Prostate gland (tissue), 2 donors: ENCODE data around the gene CAND2. TPM values are rescaled to one million over a fixed set of nuclear protein-coding genes. Genes with fewer than 3 reads are reported as not detected.

Experiments used
- DNase-seq: peaks from one replicate; pipeline ENCODE4 v3.0.0-alpha.2; 2019; ENCODE audit warnings: low spot score
- H3K27ac ChIP-seq, 2 donors: fragments of 200-600 bp; sonication (generic); 2 replicates each; pipeline ENCODE4 v1.5.1; 2017 to 2019
- H3K27me3 ChIP-seq: fragments of 200-600 bp; sonication (generic); replicated peaks from 2 replicates; pipeline ENCODE4 v1.5.1; 2019; ENCODE audit not compliant: insufficient read depth
- H3K36me3 ChIP-seq, 2 donors: fragments of 200-600 bp; sonication (generic); 1 replicate in 1 of 2; 2 replicates in 1 of 2; pipeline versions ENCODE4 v1.5.1 to v1.8.1; 2017 to 2019
- H3K4me1 ChIP-seq: fragments of 200-600 bp; sonication (generic); replicated peaks from 2 replicates; pipeline ENCODE4 v1.5.1; 2019
- H3K4me3 ChIP-seq, 2 donors: fragments of 200-600 bp; sonication (generic); 2 replicates each; pipeline ENCODE4 v1.5.1; 2017 to 2019
- H3K9me3 ChIP-seq: fragments of 200-600 bp; sonication (generic); 2 replicates; pipeline ENCODE4 v1.5.1; 2017
- CTCF ChIP-seq, 4 experiments: fragments of 200-600 bp in 2 of 4; fragments of 450-650 bp in 2 of 4; sonication (generic) in 2 of 4; IDR thresholded peaks; 1 replicate in 3 of 4; 2 replicates in 1 of 4; pipeline ENCODE4 v1.5.1; 2016 to 2019; ENCODE audit warnings: antibody characterized with exemption in 4 of 4, mild to moderate bottlenecking in 2 of 4, moderate library complexity in 2 of 4
- POLR2A ChIP-seq: fragments of 450-650 bp; IDR thresholded peaks from one replicate; pipeline ENCODE4 v1.6.1; 2016; ENCODE audit warnings: antibody characterized with exemption, mild to moderate bottlenecking
- POLR2AphosphoS5 ChIP-seq: sonication (generic); formaldehyde crosslinking; IDR thresholded peaks from one replicate; pipeline ENCODE4 v1.6.1; 2017; ENCODE audit warnings: antibody characterized with exemption
- WGBS: methylation state at CpG from one replicate; pipeline ENCODE4 v1.1.5; 2018; 5-methylcytosine and 5-hydroxymethylcytosine counted together
- intact Hi-C: fragments of 100-400 bp; cut with DNase I; formaldehyde crosslinking; loops from one replicate; pipeline ENCODE4 v1.14.2; 2022
- total RNA-seq, 2 donors: library from RNA; depleted of rRNA; stranded (reverse); fragments of >200 nt; gene quantifications; one replicate each; pipeline ENCODE4 v1.1.0, GENCODE V29; 2016

Gene CAND2
- total RNA-seq, 2 donors from 2014 or later = 8.4 to 86.3 TPM

DNA sequence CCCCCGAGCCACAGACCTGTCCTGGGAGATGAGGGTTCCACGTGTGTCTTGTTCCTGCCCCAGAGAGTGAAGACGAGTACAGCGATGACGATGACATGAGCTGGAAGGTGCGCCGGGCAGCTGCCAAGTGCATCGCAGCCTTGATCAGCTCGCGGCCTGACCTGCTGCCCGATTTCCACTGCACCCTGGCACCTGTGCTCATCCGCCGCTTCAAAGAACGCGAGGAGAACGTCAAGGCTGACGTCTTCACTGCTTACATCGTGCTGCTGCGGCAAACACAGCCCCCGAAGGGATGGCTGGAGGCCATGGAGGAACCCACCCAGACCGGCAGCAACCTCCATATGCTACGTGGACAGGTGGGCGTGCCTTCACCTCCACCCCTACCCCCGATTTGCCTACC, 18.6 kb downstream of the CAND2 start:
- H3K36me3 ChIP-seq = no peaks in the 10 kb centered on the region
- no peak overlapping the region for H3K4me3 ChIP-seq
- intact Hi-C loops = no loop called here
- no peaks in the 10 kb centered on the region for H3K27me3 ChIP-seq
- no peak for TF ChIP-seq POLR2A
- no peak for TF ChIP-seq CTCF (IDR thresholded peaks at IDR 0.05)
- no peak for TF ChIP-seq POLR2AphosphoS5
- no peaks in the 10 kb centered on the region for H3K9me3 ChIP-seq
- 94% methylated on average over 24 of the region's 24 CpGs for WGBS
- H3K4me1 ChIP-seq = no peaks in the 10 kb centered on the region
- H3K27ac ChIP-seq = no peak overlapping the region
- no peak for DNase-seq

GRCh38 chr3:12815719-12816118, 19.2 kb downstream of the CAND2 start:
- Histone ChIP-seq H3K27me3 (no peaks in the 10 kb centered on the region), H3K9me3 (no peaks in the 10 kb centered on the region), H3K27ac (no peak overlapping the region), H3K4me3 (no peak overlapping the region), H3K4me1 (no peaks in the 10 kb centered on the region), H3K36me3 (no peaks in the 10 kb centered on the region)
- TF ChIP-seq POLR2A (no peak), CTCF (IDR thresholded peaks at IDR 0.05) (no peak), POLR2AphosphoS5 (no peak)
- intact Hi-C loops = no loop called here
- 97% methylated on average over 6 of the region's 9 CpGs for WGBS
- no peak for DNase-seq

DNA sequence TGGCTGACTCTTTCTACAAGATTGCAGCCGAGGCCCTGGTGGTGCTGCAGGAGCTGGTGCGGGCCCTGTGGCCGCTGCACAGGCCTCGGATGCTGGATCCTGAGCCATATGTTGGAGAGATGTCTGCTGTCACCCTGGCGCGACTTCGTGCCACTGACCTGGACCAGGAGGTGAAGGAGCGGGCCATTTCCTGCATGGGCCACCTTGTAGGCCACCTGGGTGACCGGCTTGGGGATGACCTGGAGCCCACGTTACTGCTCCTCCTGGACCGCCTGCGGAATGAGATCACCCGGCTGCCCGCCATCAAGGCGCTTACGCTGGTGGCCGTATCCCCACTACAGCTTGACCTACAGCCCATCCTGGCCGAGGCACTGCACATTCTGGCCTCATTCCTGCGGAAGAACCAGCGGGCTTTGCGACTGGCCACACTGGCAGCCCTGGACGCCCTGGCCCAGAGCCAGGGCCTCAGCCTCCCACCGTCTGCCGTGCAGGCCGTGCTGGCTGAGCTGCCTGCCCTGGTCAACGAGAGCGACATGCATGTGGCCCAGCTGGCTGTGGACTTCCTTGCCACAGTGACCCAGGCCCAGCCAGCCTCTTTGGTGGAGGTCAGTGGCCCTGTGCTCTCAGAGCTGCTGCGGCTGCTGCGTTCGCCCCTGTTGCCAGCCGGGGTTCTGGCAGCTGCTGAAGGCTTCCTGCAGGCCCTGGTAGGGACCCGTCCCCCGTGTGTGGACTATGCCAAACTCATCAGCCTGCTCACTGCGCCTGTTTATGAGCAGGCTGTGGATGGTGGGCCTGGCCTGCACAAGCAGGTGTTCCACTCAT, 20.3 kb downstream of the CAND2 start:
- H3K27me3 ChIP-seq = no peaks in the 10 kb centered on the region
- no peaks in the 10 kb centered on the region for H3K9me3 ChIP-seq
- DNase-seq = no peak
- no peaks in the 10 kb centered on the region for H3K4me1 ChIP-seq
- no peak for TF ChIP-seq CTCF (IDR thresholded peaks at IDR 0.05)
- TF ChIP-seq POLR2AphosphoS5 = no peak
- no peak for TF ChIP-seq POLR2A
- H3K4me3 ChIP-seq = no peak overlapping the region
- WGBS = 93% methylated on average over 33 of the region's 34 CpGs
- no peaks in the 10 kb centered on the region for H3K36me3 ChIP-seq
- intact Hi-C loops = no loop called here
- H3K27ac ChIP-seq = no peak overlapping the region

GRCh38 chr3:12817343-12817710, 20.8 kb downstream of the CAND2 start:
- H3K27me3 ChIP-seq = no peaks in the 10 kb centered on the region
- H3K4me3 ChIP-seq = no peak overlapping the region
- 56% methylated on average over 11 of the region's 16 CpGs for WGBS
- H3K9me3 ChIP-seq = no peaks in the 10 kb centered on the region
- intact Hi-C loops = no loop called here
- TF ChIP-seq POLR2A (no peak), CTCF (IDR thresholded peaks at IDR 0.05) (no peak), POLR2AphosphoS5 (no peak)
- H3K27ac ChIP-seq = no peak overlapping the region
- DNase-seq = no peak
- H3K36me3 ChIP-seq = no peaks in the 10 kb centered on the region
- no peaks in the 10 kb centered on the region for H3K4me1 ChIP-seq

- DNase-seq = no peak
- no peak for TF ChIP-seq POLR2A
- TF ChIP-seq POLR2AphosphoS5 = no peak
- no peak for TF ChIP-seq CTCF (IDR thresholded peaks at IDR 0.05)
- Histone ChIP-seq H3K9me3 (no peaks in the 10 kb centered on the region), H3K27ac (no peak overlapping the region), H3K4me3 (no peak overlapping the region), H3K36me3 (no peaks in the 10 kb centered on the region), H3K27me3 (no peaks in the 10 kb centered on the region), H3K4me1 (no peaks in the 10 kb centered on the region)
- intact Hi-C loops = no loop called here
- 67% methylated on average over 8 of the region's 8 CpGs for WGBS
Observed at GRCh38 chr3:12818273-12818672, 21.8 kb downstream of the CAND2 start.
